ENCODE measurements around the gene CFI.

DNA sequence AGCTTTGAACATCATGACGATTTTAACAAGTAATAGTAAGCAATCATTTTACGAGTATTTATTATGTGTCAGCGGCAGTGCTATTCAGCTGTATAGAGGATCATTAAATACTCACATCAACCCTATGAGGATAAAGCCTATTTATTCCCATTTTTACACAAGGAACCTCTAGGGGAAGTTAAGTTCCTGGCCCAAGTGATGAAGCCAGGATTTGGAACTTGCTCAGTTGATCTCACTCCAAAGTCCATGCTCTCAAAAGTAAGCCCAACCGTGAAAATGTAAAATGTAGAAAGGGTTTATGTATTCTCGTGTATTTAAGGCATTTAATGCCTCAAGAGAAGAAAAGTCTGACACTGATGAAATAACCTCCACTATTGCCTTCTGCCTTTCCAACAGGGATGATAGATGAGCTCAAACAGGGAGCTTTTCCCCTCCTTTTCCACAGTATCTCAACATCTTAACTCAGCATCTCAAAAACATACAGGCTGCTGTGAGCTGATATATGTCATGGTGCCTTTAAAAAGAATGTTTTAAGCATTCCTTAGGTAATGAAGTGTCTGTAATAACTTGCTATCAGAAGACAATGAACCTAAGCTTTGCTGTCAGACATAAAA, 36.9 kb downstream of the CFI start:
- no peak for TF ChIP-seq TAF1 (IDR thresholded peaks at IDR 0.05; ENCODE audit: low read depth, low read length)
- TF ChIP-seq POLR2AphosphoS5 (IDR thresholded peaks at IDR 0.05; ENCODE audit: low read depth, low read length): no peak
- TF ChIP-seq POLR2A (IDR thresholded peaks at IDR 0.05; ENCODE audit: low read depth, low read length): no peak
- TF ChIP-seq SPI1 (IDR thresholded peaks at IDR 0.05; ENCODE audit: low read depth, low read length): no peak
- TF ChIP-seq PAX5 (IDR thresholded peaks at IDR 0.05; ENCODE audit: insufficient read depth, low read length, severe bottlenecking): no peak
- TF ChIP-seq POU2F2 (IDR thresholded peaks at IDR 0.05; ENCODE audit: low read depth, low read length): no peak
